Panc1 (cell line): ENCODE results near the gene ESRRB.

Experiments used
- CTCF ChIP-seq: fragments of 450-650 bp; IDR thresholded peaks from 2 replicates; pipeline ENCODE4 v1.5.1; 2017; ENCODE audit warnings: mild to moderate bottlenecking
- POLR2AphosphoS5 ChIP-seq: IDR thresholded peaks from 2 replicates; pipeline ENCODE4 v1.6.1; 2012; ENCODE audit warnings: mild to moderate bottlenecking, low read depth, low read length, moderate library complexity
- REST ChIP-seq, 2 experiments: IDR thresholded peaks; 2 replicates each; pipeline ENCODE4 v1.6.1; 2011 to 2012; ENCODE audit warnings: low read depth in 2 of 2, control low read depth in 1 of 2, low read length in 1 of 2, mild to moderate bottlenecking in 1 of 2, moderate library complexity in 1 of 2; ENCODE audit not compliant: insufficient read depth in 1 of 2
- TCF7L2 ChIP-seq: IDR thresholded peaks from 2 replicates; pipeline ENCODE4 v1.6.1; 2011; ENCODE audit warnings: mild to moderate bottlenecking, low read depth, low read length, inconsistent platforms

GRCh38 chr14:76464856-76465255 lies 88.9 kb downstream of the ESRRB start:
- TF ChIP-seq POLR2AphosphoS5 (no peak), CTCF (no peak), TCF7L2 (no peak), REST (IDR thresholded peaks at IDR 0.05; ENCODE audit: insufficient read depth in 1 of 2, low read depth in 2 of 2, low read length in 1 of 2) (no peak)
